Muscle of leg (tissue), 11 donors: ENCODE measurements around the gene KLF7. TPM values are rescaled to one million over a fixed set of nuclear protein-coding genes. Genes with fewer than 3 reads are reported as not detected.

Experiments
- DNase-seq: peaks from one replicate; pipeline ENCODE4 v3.0.0; 2013
- H3K27ac ChIP-seq: one replicate; pipeline ENCODE4 v1.5.1; 2013; ENCODE audit warnings: mild to moderate bottlenecking, low read length, control low read depth
- H3K27me3 ChIP-seq: one replicate; pipeline ENCODE4 v1.6.1; 2013; ENCODE audit warnings: low read length; ENCODE audit not compliant: control insufficient read depth, insufficient read depth
- H3K36me3 ChIP-seq: one replicate; pipeline ENCODE4 v1.6.1; 2013; ENCODE audit warnings: low read length; ENCODE audit not compliant: control insufficient read depth, insufficient read depth
- H3K4me1 ChIP-seq: one replicate; pipeline ENCODE4 v1.6.1; 2013; ENCODE audit warnings: low read length; ENCODE audit not compliant: control insufficient read depth, insufficient read depth
- H3K4me3 ChIP-seq: one replicate; pipeline ENCODE4 v1.5.1; 2013; ENCODE audit warnings: low read length, control low read depth
- H3K9me3 ChIP-seq: replicated peaks from 2 replicates; pipeline ENCODE4 v1.6.1; 2013; ENCODE audit warnings: low read depth, low read length; ENCODE audit not compliant: control insufficient read depth
- WGBS: methylation state at CpG from one replicate; pipeline ENCODE4 v1.1.5; 2013; ENCODE audit warnings: missing lambda C conversion rate; ENCODE audit not compliant: insufficient coverage; 5-methylcytosine and 5-hydroxymethylcytosine counted together
- polyA plus RNA-seq, 8 donors: library from polyadenylated mRNA; unstranded; fragments of 120-200 nt; gene quantifications; one replicate each; pipeline versions ENCODE4 v1.2.1 to v1.2.3, GENCODE V29; 2013; ENCODE audit warnings: inconsistent platforms in 1 of 8, low replicate concordance in 1 of 8; ENCODE audit not compliant: insufficient read length in 8 of 8, insufficient read depth in 1 of 8
- total RNA-seq: library from RNA; stranded (reverse); fragments of 120-200 nt; gene quantifications from one replicate; pipeline ENCODE4 v1.2.4, GENCODE V29; 2013

The KLF7 gene
- total and polyA plus RNA-seq, 9 donors, result 8.7 to 20.5 (median 15.7) TPM

- H3K27me3 ChIP-seq, result no peaks in the 10 kb centered on the region
- peaks cover 7% of the 10 kb centered on the region for H3K4me1 ChIP-seq
- no peak for DNase-seq
- no peaks in the 10 kb centered on the region for H3K9me3 ChIP-seq
- no peak overlapping the region for H3K27ac ChIP-seq
- WGBS, result 86% methylated on average over 1 of the region's 3 CpGs
- H3K36me3 ChIP-seq, result no peaks in the 10 kb centered on the region
- H3K4me3 ChIP-seq, result no peak overlapping the region
Observed at GRCh38 chr2:207051385-207051965, 114.3 kb downstream of the KLF7 start.

GRCh38 chr2:207049122-207049521, 116.6 kb downstream of the KLF7 start:
- no peak overlapping the region for H3K4me3 ChIP-seq
- H3K4me1 ChIP-seq, result no peaks in the 10 kb centered on the region
- DNase-seq, result no peak
- H3K27ac ChIP-seq, result no peak overlapping the region
- H3K36me3 ChIP-seq, result no peaks in the 10 kb centered on the region
- H3K27me3 ChIP-seq, result no peaks in the 10 kb centered on the region
- no CpG with 5 or more reads among the region's 5 CpGs for WGBS
- H3K9me3 ChIP-seq, result no peaks in the 10 kb centered on the region

GRCh38 chr2:207048416-207048815, 117.3 kb downstream of the KLF7 start:
- Histone ChIP-seq H3K27me3 (no peaks in the 10 kb centered on the region), H3K36me3 (no peaks in the 10 kb centered on the region), H3K4me3 (no peak overlapping the region), H3K9me3 (no peaks in the 10 kb centered on the region), H3K4me1 (no peaks in the 10 kb centered on the region), H3K27ac (no peak overlapping the region)
- DNase-seq, result peak; percentile 30
- WGBS, result 44% methylated on average over 4 of the region's 5 CpGs

GRCh38 chr2:207046724-207047123, 119.0 kb downstream of the KLF7 start:
- WGBS, result no CpG with 5 or more reads among the region's 5 CpGs
- no peak for DNase-seq
- Histone ChIP-seq H3K9me3 (no peaks in the 10 kb centered on the region), H3K27me3 (no peaks in the 10 kb centered on the region), H3K27ac (no peak overlapping the region), H3K4me1 (no peaks in the 10 kb centered on the region), H3K36me3 (no peaks in the 10 kb centered on the region), H3K4me3 (no peak overlapping the region)

GRCh38 chr2:207045531-207045930, 120.2 kb downstream of the KLF7 start:
- peaks cover 6% of the 10 kb centered on the region for H3K4me1 ChIP-seq
- WGBS, result no CpG with 5 or more reads among the region's 3 CpGs
- no peak overlapping the region for H3K27ac ChIP-seq
- H3K4me3 ChIP-seq, result no peak overlapping the region
- H3K9me3 ChIP-seq, result no peaks in the 10 kb centered on the region
- H3K36me3 ChIP-seq, result no peaks in the 10 kb centered on the region
- no peak for DNase-seq
- H3K27me3 ChIP-seq, result no peaks in the 10 kb centered on the region

GRCh38 chr2:207044379-207045362, 121.1 kb downstream of the KLF7 start:
- H3K36me3 ChIP-seq, result no peaks in the 10 kb centered on the region
- 86% methylated on average over 10 of the region's 13 CpGs for WGBS
- H3K27me3 ChIP-seq, result no peaks in the 10 kb centered on the region
- no peak overlapping the region for H3K4me3 ChIP-seq
- DNase-seq, result no peak
- no peak overlapping the region for H3K27ac ChIP-seq
- H3K9me3 ChIP-seq, result no peaks in the 10 kb centered on the region
- H3K4me1 ChIP-seq, result peaks cover 6% of the 10 kb centered on the region

- DNase-seq, result no peak
- peaks cover 14% of the 10 kb centered on the region for H3K4me1 ChIP-seq
- no peaks in the 10 kb centered on the region for H3K27me3 ChIP-seq
- no peaks in the 10 kb centered on the region for H3K36me3 ChIP-seq
- no peaks in the 10 kb centered on the region for H3K9me3 ChIP-seq
- no peak overlapping the region for H3K4me3 ChIP-seq
- H3K27ac ChIP-seq, result no peak overlapping the region
- no CpG with 5 or more reads among the region's 1 CpG for WGBS
Observed at GRCh38 chr2:207042841-207043240, 122.9 kb downstream of the KLF7 start.

- no peak overlapping the region for H3K4me3 ChIP-seq
- H3K27me3 ChIP-seq, result no peaks in the 10 kb centered on the region
- peak; percentile 81 for DNase-seq
- H3K27ac ChIP-seq, result no peak overlapping the region
- peaks cover 14% of the 10 kb centered on the region for H3K4me1 ChIP-seq
- WGBS, result 27% methylated on average over 2 of the region's 9 CpGs
- H3K9me3 ChIP-seq, result no peaks in the 10 kb centered on the region
- H3K36me3 ChIP-seq, result no peaks in the 10 kb centered on the region
Observed at GRCh38 chr2:207041786-207042554, 123.8 kb downstream of the KLF7 start.

- Histone ChIP-seq H3K27me3 (no peaks in the 10 kb centered on the region), H3K27ac (peak overlapping the region; percentile 10), H3K4me3 (no peak overlapping the region), H3K36me3 (no peaks in the 10 kb centered on the region), H3K4me1 (peaks cover 14% of the 10 kb centered on the region), H3K9me3 (no peaks in the 10 kb centered on the region)
- DNase-seq, result peak; percentile 39
- whole genome bisulfite sequencing, result no CpG with 5 or more reads among the region's 10 CpGs
Observed at GRCh38 chr2:207041279-207041678, 124.5 kb downstream of the KLF7 start.

- no peaks in the 10 kb centered on the region for H3K9me3 ChIP-seq
- H3K4me3 ChIP-seq, result no peak overlapping the region
- H3K36me3 ChIP-seq, result no peaks in the 10 kb centered on the region
- no peak overlapping the region for H3K27ac ChIP-seq
- WGBS, result 51% methylated on average over 7 of the region's 9 CpGs
- peaks cover 14% of the 10 kb centered on the region for H3K4me1 ChIP-seq
- H3K27me3 ChIP-seq, result no peaks in the 10 kb centered on the region
- DNase-seq, result no peak
Observed at GRCh38 chr2:207040696-207041095, 125.1 kb downstream of the KLF7 start.
